HG03460 (cell line): ENCODE measurements around the gene PARVB.
A peak's percentile ranks its signal among the peaks of the same experiment; 100 is the strongest.

ENCODE experiments used
- ATAC-seq: cut with Tn5 transposase; IDR thresholded peaks from one replicate; pipeline ENCODE4 v1.9.1; 2021; ENCODE audit not compliant: unreplicated experiment

PARVB gene

GRCh38 chr22:44179196-44179988, 155.3 kb downstream of the PARVB start:
- ATAC-seq, result no peak

GRCh38 chr22:44179989-44180705, 156.0 kb downstream of the PARVB start:
- no peak for ATAC-seq

- no peak for ATAC-seq
These were observed 156.6 kb downstream of the PARVB start, which contains the start of gene PARVG for GRCh38 chr22:44180706-44181032. PARVG (plus strand) TSS chr22:44180925; CDS start chr22:44183330, 2,405 bp downstream.

- ATAC-seq, result no peak
These were observed 157.2 kb downstream of the PARVB start for GRCh38 chr22:44181033-44181911.

- no peak for ATAC-seq
These were observed 157.9 kb downstream of the PARVB start for GRCh38 chr22:44181912-44182587.

GRCh38 chr22:44182588-44183286, 158.6 kb downstream of the PARVB start:
- ATAC-seq, result peak; percentile 42

GRCh38 chr22:44183287-44183588, 159.1 kb downstream of the PARVB start:
- ATAC-seq, result no peak

- ATAC-seq, result no peak
These were observed 159.9 kb downstream of the PARVB start for GRCh38 chr22:44184006-44184405.

GRCh38 chr22:44185237-44186120, 161.4 kb downstream of the PARVB start:
- no peak for ATAC-seq

- no peak for ATAC-seq
These were observed 162.0 kb downstream of the PARVB start for GRCh38 chr22:44186121-44186510.

- ATAC-seq, result no peak
These were observed 162.6 kb downstream of the PARVB start for GRCh38 chr22:44186737-44187136.

- ATAC-seq, result no peak
These were observed 163.6 kb downstream of the PARVB start for GRCh38 chr22:44187652-44188230.

- ATAC-seq, result no peak
These were observed 164.2 kb downstream of the PARVB start for GRCh38 chr22:44188316-44188715.

- no peak for ATAC-seq
These were observed 165.0 kb downstream of the PARVB start for GRCh38 chr22:44188986-44189630.

- ATAC-seq, result no peak
These were observed 166.4 kb downstream of the PARVB start for GRCh38 chr22:44190381-44190976.

- no peak for ATAC-seq
These were observed 166.9 kb downstream of the PARVB start for GRCh38 chr22:44191036-44191454.

- no peak for ATAC-seq
These were observed 168.2 kb downstream of the PARVB start for GRCh38 chr22:44192098-44192815.
